ENCODE data around the gene SLC11A1. TPM values are rescaled to one million over a fixed set of nuclear protein-coding genes. Genes with fewer than 3 reads are reported as not detected.
A peak's percentile ranks its signal among the peaks of the same experiment; 100 is the strongest.

SLC11A1 gene
- total RNA-seq, 1 donor from 2014 or later = not detected

GRCh38 chr2:218354850-218355443, 27.1 kb upstream of the SLC11A1 start:
- TF ChIP-seq EZH2 (IDR thresholded peaks at IDR 0.05; ENCODE audit: insufficient read depth, low read length) = no peak
- TF ChIP-seq CTCF (IDR thresholded peaks at IDR 0.05; ENCODE audit: insufficient read depth, low read depth, low read length) = no peak
- Mint-ChIP-seq H3K4me1 (ENCODE audit: low read depth, unreplicated experiment) (no peaks in the 10 kb centered on the region), H3K4me3 (ENCODE audit: unreplicated experiment) (no peak overlapping the region), H3K36me3 (ENCODE audit: low read depth, unreplicated experiment) (peaks cover 7% of the 10 kb centered on the region), H3K9me3 (ENCODE audit: unreplicated experiment) (peaks cover 13% of the 10 kb centered on the region), H3K27ac (ENCODE audit: unreplicated experiment) (no peak overlapping the region), H3K27me3 (ENCODE audit: low read depth, unreplicated experiment) (peaks cover 8% of the 10 kb centered on the region)
- Histone ChIP-seq H3K79me2 (ENCODE audit: insufficient read depth, low read length) (no peaks in the 10 kb centered on the region), H4K20me1 (ENCODE audit: insufficient read depth, low read length) (no peaks in the 10 kb centered on the region), H3K4me1 (ENCODE audit: insufficient read depth, low read length) (no peaks in the 10 kb centered on the region), H3K36me3 (ENCODE audit: insufficient read depth, low read length) (no peaks in the 10 kb centered on the region), H3K4me3 (ENCODE audit: insufficient read depth, low read depth, low read length) (no peak overlapping the region), H3K4me2 (ENCODE audit: low read length) (no peak overlapping the region), H3K27me3 (ENCODE audit: insufficient read depth, low read length) (peaks cover 2% of the 10 kb centered on the region), H3K9me3 (ENCODE audit: insufficient read depth, low read depth, low read length) (no peaks in the 10 kb centered on the region), H3K9ac (ENCODE audit: low read length) (no peak overlapping the region), H2AFZ (ENCODE audit: low read depth, low read length) (no peak overlapping the region), H3K27ac (ENCODE audit: low read depth, low read length) (no peak overlapping the region)
- FAIRE-seq (no peak), DNase-seq (ENCODE audit: low read depth) (no peak)

GRCh38 chr2:218357236-218358177, 24.6 kb upstream of the SLC11A1 start:
- no peaks in the 10 kb centered on the region for H3K4me1 ChIP-seq (ENCODE audit: insufficient read depth, low read length)
- FAIRE-seq (no peak), DNase-seq (ENCODE audit: low read depth) (no peak)
- H3K9me3 ChIP-seq (ENCODE audit: insufficient read depth, low read depth, low read length) = no peaks in the 10 kb centered on the region
- Mint-ChIP-seq H3K27ac (ENCODE audit: unreplicated experiment) (no peak overlapping the region), H3K4me3 (ENCODE audit: unreplicated experiment) (no peak overlapping the region), H3K27me3 (ENCODE audit: low read depth, unreplicated experiment) (peaks cover 9% of the 10 kb centered on the region), H3K36me3 (ENCODE audit: low read depth, unreplicated experiment) (peaks cover 5% of the 10 kb centered on the region), H3K4me1 (ENCODE audit: low read depth, unreplicated experiment) (no peaks in the 10 kb centered on the region), H3K9me3 (ENCODE audit: unreplicated experiment) (peaks cover 4% of the 10 kb centered on the region)
- no peak overlapping the region for H3K27ac ChIP-seq (ENCODE audit: low read depth, low read length)
- no peaks in the 10 kb centered on the region for H3K36me3 ChIP-seq (ENCODE audit: insufficient read depth, low read length)
- no peak overlapping the region for H3K4me2 ChIP-seq (ENCODE audit: low read length)
- peak overlapping the region; percentile 3 for H2AFZ ChIP-seq (ENCODE audit: low read depth, low read length)
- H3K9ac ChIP-seq (ENCODE audit: low read length) = no peak overlapping the region
- no peak for TF ChIP-seq EZH2 (IDR thresholded peaks at IDR 0.05; ENCODE audit: insufficient read depth, low read length)
- TF ChIP-seq CTCF (IDR thresholded peaks at IDR 0.05; ENCODE audit: insufficient read depth, low read depth, low read length) = no peak
- H3K79me2 ChIP-seq (ENCODE audit: insufficient read depth, low read length) = no peaks in the 10 kb centered on the region
- no peaks in the 10 kb centered on the region for H4K20me1 ChIP-seq (ENCODE audit: insufficient read depth, low read length)
- no peak overlapping the region for H3K4me3 ChIP-seq (ENCODE audit: insufficient read depth, low read depth, low read length)
- peaks cover 2% of the 10 kb centered on the region for H3K27me3 ChIP-seq (ENCODE audit: insufficient read depth, low read length)

All from astrocyte (in vitro differentiated cells and primary cell).